SK-N-SH (cell line): Measurements from ENCODE around the gene CIC. TPM values are rescaled to one million over a fixed set of nuclear protein-coding genes. Genes with fewer than 3 reads are reported as not detected.
"Not testable (repeated sequence)": the region's sequence is repeated elsewhere in the genome, so short reads cannot be mapped to it uniquely, and the experiment has no call there.

Experiments
- CTCF ChIA-PET: fragments of 300-600, 350-600 bp; formaldehyde crosslinking; extraction: SDS; loops from one replicate; lab custom pipeline; 2021; lab: Yijun Ruan, JAX
- POLR2A ChIA-PET: fragments of 350-600 bp; sonication (Branson Sonifier 250); formaldehyde crosslinking; extraction: SDS; loops from one replicate; lab custom pipeline; 2020; ENCODE audit warnings: antibody characterized with exemption, inconsistent platforms; lab: Yijun Ruan, JAX
- DNase-seq: peaks from one replicate; pipeline ENCODE4 v3.0.0; 2012
- H2AFZ ChIP-seq: fragments of 200-600 bp; sonication (generic); 2 replicates; pipeline ENCODE4 v1.8.1; 2016; ENCODE audit warnings: antibody characterized with exemption, mild to moderate bottlenecking, low read depth
- H3F3A ChIP-seq: fragments of 200-600 bp; sonication (generic); replicated peaks from 2 replicates; pipeline ENCODE3; 2016; ENCODE audit warnings: antibody characterized with exemption, mild to moderate bottlenecking; ENCODE audit not compliant: insufficient read depth
- H3K27ac ChIP-seq, 2 experiments: fragments of 200-500 bp in 1 of 2; fragments of 200-600 bp in 1 of 2; sonication (Bioruptor generic) in 1 of 2; sonication (generic), shearing (Covaris generic) in 1 of 2; 2 replicates each; pipeline versions ENCODE4 v1.5.1 to v1.6.1; 2014 to 2016; ENCODE audit warnings: low read depth in 2 of 2, inconsistent platforms in 1 of 2, low read length in 1 of 2, mild to moderate bottlenecking in 1 of 2, mixed read lengths in 1 of 2
- H3K27me3 ChIP-seq: fragments of 200-600 bp; sonication (generic), shearing (Covaris generic); 2 replicates; pipeline ENCODE4 v1.6.1; 2016; ENCODE audit warnings: mixed run types; ENCODE audit not compliant: insufficient read depth
- H3K36me3 ChIP-seq, 2 experiments: fragments of 200-500 bp in 1 of 2; fragments of 200-600 bp in 1 of 2; sonication (Bioruptor generic) in 1 of 2; sonication (generic) in 1 of 2; replicated peaks in 1 of 2; 2 replicates each; pipeline versions ENCODE3 to v1.5.1; 2014 to 2016; ENCODE audit warnings: low read length in 1 of 2, mild to moderate bottlenecking in 1 of 2; ENCODE audit not compliant: insufficient read depth in 2 of 2, control insufficient read depth in 1 of 2
- H3K4me1 ChIP-seq, 2 experiments: fragments of 200-500 bp in 1 of 2; fragments of 200-600 bp in 1 of 2; sonication (Bioruptor generic) in 1 of 2; sonication (generic), shearing (Covaris generic) in 1 of 2; 2 replicates each; pipeline versions ENCODE4 v1.5.1 to v1.6.1; 2014 to 2016; ENCODE audit warnings: low read depth in 1 of 2, low read length in 1 of 2, mixed run types in 1 of 2; ENCODE audit not compliant: insufficient read depth in 2 of 2, control insufficient read depth in 1 of 2
- H3K4me2 ChIP-seq: fragments of 200-600 bp; sonication (generic), shearing (Covaris generic); 2 replicates; pipeline ENCODE4 v1.6.1; 2017; ENCODE audit warnings: mixed run types
- H3K4me3 ChIP-seq, 2 experiments: fragments of 200-500 bp in 1 of 2; fragments of 200-600 bp in 1 of 2; sonication (Bioruptor generic) in 1 of 2; sonication (generic), shearing (Covaris generic) in 1 of 2; 2 replicates each; pipeline versions ENCODE4 v1.5.1 to v1.8.1; 2014 to 2016; ENCODE audit warnings: low read depth in 2 of 2, inconsistent platforms in 1 of 2, low read length in 1 of 2, mild to moderate bottlenecking in 1 of 2, mixed read lengths in 1 of 2, moderate library complexity in 1 of 2
- H3K79me2 ChIP-seq: fragments of 200-600 bp; sonication (generic); 2 replicates; pipeline ENCODE4 v1.8.1; 2017; ENCODE audit warnings: mild to moderate bottlenecking; ENCODE audit not compliant: insufficient read depth
- H3K9ac ChIP-seq: fragments of 200-600 bp; sonication (generic); 2 replicates; pipeline ENCODE4 v1.6.1; 2017; ENCODE audit warnings: mixed run types
- H3K9me2 ChIP-seq: fragments of 200-600 bp; sonication (generic); 2 replicates; pipeline ENCODE4 v1.6.1; 2017; ENCODE audit warnings: mixed run types
- H3K9me3 ChIP-seq: fragments of 200-600 bp; sonication (generic); 2 replicates; pipeline ENCODE4 v1.6.1; 2017; ENCODE audit warnings: mixed run types, mild to moderate bottlenecking, moderate library complexity
- H4K20me1 ChIP-seq: fragments of 200-600 bp; sonication (generic); 2 replicates; pipeline ENCODE4 v1.6.1; 2017; ENCODE audit warnings: mild to moderate bottlenecking, mixed run types; ENCODE audit not compliant: insufficient read depth
- ELF1 ChIP-seq: IDR thresholded peaks from 2 replicates; pipeline ENCODE4 v1.4.0; 2012
- EP300 ChIP-seq, 2 experiments: IDR thresholded peaks; 2 replicates each; pipeline versions ENCODE4 v1.4.0 to v1.6.1; 2012; ENCODE audit warnings: borderline replicate concordance in 1 of 2, low read depth in 1 of 2, low read length in 1 of 2
- FOSL2 ChIP-seq: IDR thresholded peaks from 2 replicates; pipeline ENCODE4 v1.4.0; 2012; ENCODE audit warnings: low read depth, mild to moderate bottlenecking, moderate library complexity, borderline replicate concordance
- FOXJ3 ChIP-seq: sonication (generic); formaldehyde crosslinking; IDR thresholded peaks from 2 replicates; pipeline ENCODE4 v1.5.1; 2020; ENCODE audit warnings: mild to moderate bottlenecking, missing genetic modification reagents
- FOXM1 ChIP-seq: IDR thresholded peaks from 2 replicates; pipeline ENCODE4 v1.4.0; 2012; ENCODE audit warnings: low read depth, mild to moderate bottlenecking
- JUND ChIP-seq: IDR thresholded peaks from 2 replicates; pipeline ENCODE4 v1.4.0; 2012
- MEF2A ChIP-seq: IDR thresholded peaks from 2 replicates; pipeline ENCODE4 v1.4.0; 2012; ENCODE audit warnings: low read depth, borderline replicate concordance
- MXI1 ChIP-seq: IDR thresholded peaks from 2 replicates; pipeline ENCODE4 v1.6.1; 2012; ENCODE audit warnings: mild to moderate bottlenecking, low read depth, low read length, improper control_type of control experiment
- NFIC ChIP-seq: IDR thresholded peaks from 2 replicates; pipeline ENCODE4 v1.4.0; 2012; ENCODE audit warnings: borderline replicate concordance
- SIN3A ChIP-seq: IDR thresholded peaks from 2 replicates; pipeline ENCODE4 v1.6.1; 2012; ENCODE audit warnings: low read depth, mild to moderate bottlenecking, low read length, moderate library complexity, borderline replicate concordance
- SMC3 ChIP-seq: IDR thresholded peaks from 2 replicates; pipeline ENCODE4 v1.6.1; 2012; ENCODE audit warnings: low read depth, low read length, improper control_type of control experiment
- TAF1 ChIP-seq: IDR thresholded peaks from 2 replicates; pipeline ENCODE4 v1.6.1; 2012; ENCODE audit warnings: low read depth, mild to moderate bottlenecking, low read length, moderate library complexity, borderline replicate concordance
- TCF12 ChIP-seq: IDR thresholded peaks from 2 replicates; pipeline ENCODE4 v1.4.0; 2012
- TEAD4 ChIP-seq: IDR thresholded peaks from 2 replicates; pipeline ENCODE4 v1.4.0; 2012; ENCODE audit warnings: mild to moderate bottlenecking, borderline replicate concordance; ENCODE audit not compliant: insufficient read depth
- WGBS: methylation state at CpG from one replicate; pipeline ENCODE4 v1.1.6; 2017; ENCODE audit warnings: low lambda C conversion rate; 5-methylcytosine and 5-hydroxymethylcytosine counted together
- polyA plus RNA-seq, 3 experiments: library from polyadenylated mRNA; depleted of rRNA; stranded (reverse); fragments of >200 nt; gene quantifications; 2 replicates each; pipeline ENCODE4 v1.2.3, GENCODE V29; 2012
- TF ChIP-seq, protein P1 (sequence below): fragments of 150-350 bp; IDR thresholded peaks from 2 replicates; pipeline ENCODE4 v1.6.1; 2017; ENCODE audit warnings: antibody characterized with exemption, low read length, low read depth, borderline replicate concordance
- TF ChIP-seq, protein P2 (sequence below): fragments of 150-350 bp; IDR thresholded peaks from 2 replicates; pipeline ENCODE4 v1.6.1; 2016; ENCODE audit warnings: mild to moderate bottlenecking, low read depth, low read length

CIC gene
- polyA plus RNA-seq, 1 of the 3 experiments (the other 2 are of a cell fraction): 16.9 TPM

DNA sequence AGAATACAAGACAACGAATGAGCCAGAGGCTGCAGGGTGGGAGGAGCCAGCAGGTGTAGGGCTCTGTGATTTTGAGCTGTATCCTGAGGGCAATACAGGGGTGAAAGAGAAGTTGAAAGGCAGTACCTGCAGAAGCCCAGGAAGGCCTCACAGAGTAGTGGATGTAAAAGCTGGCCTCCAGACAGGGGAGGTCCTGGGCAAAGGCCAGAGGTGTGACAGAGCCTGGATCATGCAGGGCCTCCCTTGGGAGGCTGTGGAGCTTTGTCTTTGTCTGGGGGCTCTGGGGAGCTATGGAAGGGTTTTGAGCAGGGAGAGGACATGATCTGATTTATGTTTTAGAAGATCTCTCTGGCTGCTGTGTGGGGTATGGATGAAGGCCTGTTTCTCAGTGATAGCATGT is 59.1 kb downstream of the CIC start:
- CTCF ChIA-PET: interaction anchor here (0.6 to 1.1 kb wide), 5 partner anchors 21 to 76 kb away, joined by 3 read pairs; partner anchors contain the start of gene PAFAH1B3
- Histone ChIP-seq H3K9me3 (no peaks in the 10 kb centered on the region), H3K4me2 (no peak overlapping the region), H3K4me1 (peaks cover 8 to 16% of the 10 kb centered on the region in 2 experiments; a peak in 1 of 4 replicates), H3F3A (no peaks in the 10 kb centered on the region), H3K4me3 (no peak overlapping the region), H3K36me3 (no peaks in the 10 kb centered on the region), H3K79me2 (peaks cover 39% of the 10 kb centered on the region), H3K9ac (no peak overlapping the region), H4K20me1 (no peaks in the 10 kb centered on the region; the same call in 1 of the 2 replicates), H2AFZ (no peak overlapping the region), H3K9me2 (no peaks in the 10 kb centered on the region), H3K27ac (no peak overlapping the region), H3K27me3 (no peaks in the 10 kb centered on the region)
- POLR2A ChIA-PET: no interaction called here
- TF ChIP-seq EP300 (IDR thresholded peaks at IDR 0.05; ENCODE audit: borderline replicate concordance in 1 of 2, low read depth in 1 of 2, low read length in 1 of 2) (no peak), JUND (no peak), FOXM1 (no peak), MEF2A (no peak), SIN3A (no peak), SMC3 (no peak)
- TF ChIP-seq, protein P1, sequence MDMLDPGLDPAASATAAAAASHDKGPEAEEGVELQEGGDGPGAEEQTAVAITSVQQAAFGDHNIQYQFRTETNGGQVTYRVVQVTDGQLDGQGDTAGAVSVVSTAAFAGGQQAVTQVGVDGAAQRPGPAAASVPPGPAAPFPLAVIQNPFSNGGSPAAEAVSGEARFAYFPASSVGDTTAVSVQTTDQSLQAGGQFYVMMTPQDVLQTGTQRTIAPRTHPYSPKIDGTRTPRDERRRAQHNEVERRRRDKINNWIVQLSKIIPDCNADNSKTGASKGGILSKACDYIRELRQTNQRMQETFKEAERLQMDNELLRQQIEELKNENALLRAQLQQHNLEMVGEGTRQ: no peak
- 82% methylated on average over 1 of the region's 1 CpG for WGBS
- no peak for DNase-seq

DNA sequence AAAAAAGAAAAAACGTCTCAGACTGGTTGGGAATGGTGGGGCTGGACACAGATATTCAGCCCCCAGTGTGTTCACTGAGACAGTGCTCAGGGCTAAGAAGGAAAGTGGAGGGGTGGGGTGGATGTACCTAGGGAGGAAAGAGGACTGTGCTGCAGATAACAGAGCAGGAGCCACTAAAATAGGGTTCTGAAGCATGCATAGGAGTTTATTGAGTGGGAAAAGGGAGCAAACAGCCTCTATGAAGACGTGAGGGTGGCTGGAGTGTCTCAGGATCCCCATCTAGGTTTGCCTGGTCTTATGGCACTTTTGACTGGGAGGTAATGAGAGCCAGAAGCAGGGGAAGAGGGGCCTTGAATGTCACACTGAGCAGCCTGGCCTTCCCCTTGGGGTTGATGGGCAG is 59.8 kb downstream of the CIC start:
- TF ChIP-seq FOSL2: no peak
- H3K27me3 ChIP-seq: no peaks in the 10 kb centered on the region
- H3K4me3 ChIP-seq: no peak overlapping the region
- H3K36me3 ChIP-seq: no peaks in the 10 kb centered on the region
- ChIA-PET CTCF (no interaction called here), POLR2A (no interaction called here)
- no peak overlapping the region for H3K9ac ChIP-seq
- no peaks in the 10 kb centered on the region for H3K9me3 ChIP-seq
- DNase-seq: no peak
- no peaks in the 10 kb centered on the region for H3F3A ChIP-seq
- peaks cover 8 to 16% of the 10 kb centered on the region in 2 experiments; a peak in 1 of 4 replicates for H3K4me1 ChIP-seq
- no peak overlapping the region for H2AFZ ChIP-seq
- no peak overlapping the region for H3K27ac ChIP-seq
- peaks cover 39% of the 10 kb centered on the region for H3K79me2 ChIP-seq
- no peaks in the 10 kb centered on the region for H3K9me2 ChIP-seq
- no peak overlapping the region for H3K4me2 ChIP-seq
- 89% methylated on average over 2 of the region's 2 CpGs for WGBS
- no peaks in the 10 kb centered on the region; the same call in 1 of the 2 replicates for H4K20me1 ChIP-seq

DNA sequence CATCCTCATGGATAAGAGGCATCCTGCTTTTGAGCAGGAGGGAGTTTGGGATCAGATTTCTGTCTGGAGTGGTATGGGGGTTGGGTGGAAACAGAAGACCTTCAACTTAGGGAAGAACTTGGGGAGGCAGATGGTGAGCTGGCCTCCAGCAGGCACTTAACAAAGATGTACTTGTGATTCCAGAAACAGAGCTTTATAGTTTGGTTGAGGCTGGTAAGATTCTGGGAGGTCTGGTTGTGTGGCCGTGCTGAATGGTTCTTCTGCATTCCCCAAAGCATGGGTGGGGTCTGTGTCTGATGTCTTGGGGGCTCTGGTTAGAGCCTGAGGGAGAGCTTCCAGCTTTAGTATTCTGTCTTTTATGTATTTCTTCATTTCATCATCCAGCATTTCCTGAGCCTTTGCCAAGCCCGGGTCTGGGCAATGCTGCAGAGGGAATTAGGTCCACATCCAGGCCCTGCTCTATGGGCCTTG is 61.2 kb downstream of the CIC start:
- ChIA-PET POLR2A (no interaction called here), CTCF (interaction anchor here (1.0 kb wide), 1 partner anchor 9 kb away, joined by 3 read pairs; no protein-coding TSS in a partner anchor)
- Histone ChIP-seq H3K4me2 (no peak overlapping the region), H3K27ac (no peak overlapping the region), H3K4me3 (no peak overlapping the region), H3K4me1 (peaks cover 8 to 12% of the 10 kb centered on the region in 2 experiments; a peak in 1 of 4 replicates), H3K36me3 (no peaks in the 10 kb centered on the region), H3K9me2 (no peaks in the 10 kb centered on the region), H3K79me2 (peaks cover 39% of the 10 kb centered on the region), H3F3A (no peaks in the 10 kb centered on the region), H2AFZ (no peak overlapping the region), H3K9ac (no peak overlapping the region), H3K27me3 (no peaks in the 10 kb centered on the region), H3K9me3 (no peaks in the 10 kb centered on the region), H4K20me1 (no peaks in the 10 kb centered on the region; the same call in 1 of the 2 replicates)
- TF ChIP-seq TEAD4 (no peak), MXI1 (no peak), FOXJ3 (CRISPR knock-in tag) (no peak), TAF1 (no peak), ELF1 (no peak), NFIC (no peak), TCF12 (no peak)
- TF ChIP-seq, protein P2, sequence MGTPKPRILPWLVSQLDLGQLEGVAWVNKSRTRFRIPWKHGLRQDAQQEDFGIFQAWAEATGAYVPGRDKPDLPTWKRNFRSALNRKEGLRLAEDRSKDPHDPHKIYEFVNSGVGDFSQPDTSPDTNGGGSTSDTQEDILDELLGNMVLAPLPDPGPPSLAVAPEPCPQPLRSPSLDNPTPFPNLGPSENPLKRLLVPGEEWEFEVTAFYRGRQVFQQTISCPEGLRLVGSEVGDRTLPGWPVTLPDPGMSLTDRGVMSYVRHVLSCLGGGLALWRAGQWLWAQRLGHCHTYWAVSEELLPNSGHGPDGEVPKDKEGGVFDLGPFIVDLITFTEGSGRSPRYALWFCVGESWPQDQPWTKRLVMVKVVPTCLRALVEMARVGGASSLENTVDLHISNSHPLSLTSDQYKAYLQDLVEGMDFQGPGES: no peak
- WGBS: 79% methylated on average over 2 of the region's 2 CpGs
- no peak for DNase-seq

DNA sequence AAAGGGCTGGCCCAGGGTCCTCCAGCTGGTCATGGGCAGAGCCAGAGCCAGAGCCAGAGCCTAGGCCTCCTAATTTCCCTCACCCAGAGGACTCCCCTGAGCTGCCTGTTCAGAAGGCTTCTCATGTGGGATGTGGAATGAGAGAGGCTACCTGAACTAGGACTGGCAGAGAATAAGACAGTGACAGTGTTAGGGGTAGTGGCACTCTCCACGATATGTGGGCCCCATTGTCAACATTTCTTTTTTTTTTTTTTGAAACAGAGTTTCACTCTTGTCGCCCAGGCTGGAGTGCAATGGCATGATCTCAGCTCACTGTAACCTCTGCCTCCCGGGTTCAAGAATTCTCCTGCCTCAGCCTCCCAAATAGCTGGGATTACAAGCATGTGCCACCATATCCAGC is 62.3 kb downstream of the CIC start:
- H3K27me3 ChIP-seq, H4K20me1 ChIP-seq, POLR2A ChIA-PET, H3K9me2 ChIP-seq, H3F3A ChIP-seq, H3K9ac ChIP-seq, H2AFZ ChIP-seq, H3K4me2 ChIP-seq, H3K27ac ChIP-seq, H3K4me3 ChIP-seq, DNase-seq, H3K36me3 ChIP-seq, H3K9me3 ChIP-seq: not testable (repeated sequence)
- CTCF ChIA-PET: interaction anchor here (0.6 to 2.0 kb wide), 3 partner anchors 8 to 1240 kb away, joined by 3 to 6 read pairs (median 4); no protein-coding TSS in a partner anchor
- 92% methylated on average over 3 of the region's 3 CpGs for WGBS
- Histone ChIP-seq H3K4me1 (peaks cover 8 to 10% of the 10 kb centered on the region in 2 experiments; a peak in 1 of 4 replicates), H3K79me2 (peaks cover 32% of the 10 kb centered on the region)
